Stimulated activated CD8-positive, alpha-beta memory T cell treated with anti-CD3 and anti-CD28 coated beads, Interleukin-12 subunit alpha, Interleukin-12 subunit beta, amount 100 ng/mL, for 4 hours (primary cell): ENCODE data around the gene SERINC5.
"Not testable (repeated sequence)": the region's sequence is repeated elsewhere in the genome, so short reads cannot be mapped to it uniquely, and the experiment has no call there.

Experiments
- DNase-seq: peaks from one replicate; pipeline ENCODE4 v3.0.0-alpha.2; 2020; ENCODE audit warnings: low read depth

SERINC5 gene

DNA sequence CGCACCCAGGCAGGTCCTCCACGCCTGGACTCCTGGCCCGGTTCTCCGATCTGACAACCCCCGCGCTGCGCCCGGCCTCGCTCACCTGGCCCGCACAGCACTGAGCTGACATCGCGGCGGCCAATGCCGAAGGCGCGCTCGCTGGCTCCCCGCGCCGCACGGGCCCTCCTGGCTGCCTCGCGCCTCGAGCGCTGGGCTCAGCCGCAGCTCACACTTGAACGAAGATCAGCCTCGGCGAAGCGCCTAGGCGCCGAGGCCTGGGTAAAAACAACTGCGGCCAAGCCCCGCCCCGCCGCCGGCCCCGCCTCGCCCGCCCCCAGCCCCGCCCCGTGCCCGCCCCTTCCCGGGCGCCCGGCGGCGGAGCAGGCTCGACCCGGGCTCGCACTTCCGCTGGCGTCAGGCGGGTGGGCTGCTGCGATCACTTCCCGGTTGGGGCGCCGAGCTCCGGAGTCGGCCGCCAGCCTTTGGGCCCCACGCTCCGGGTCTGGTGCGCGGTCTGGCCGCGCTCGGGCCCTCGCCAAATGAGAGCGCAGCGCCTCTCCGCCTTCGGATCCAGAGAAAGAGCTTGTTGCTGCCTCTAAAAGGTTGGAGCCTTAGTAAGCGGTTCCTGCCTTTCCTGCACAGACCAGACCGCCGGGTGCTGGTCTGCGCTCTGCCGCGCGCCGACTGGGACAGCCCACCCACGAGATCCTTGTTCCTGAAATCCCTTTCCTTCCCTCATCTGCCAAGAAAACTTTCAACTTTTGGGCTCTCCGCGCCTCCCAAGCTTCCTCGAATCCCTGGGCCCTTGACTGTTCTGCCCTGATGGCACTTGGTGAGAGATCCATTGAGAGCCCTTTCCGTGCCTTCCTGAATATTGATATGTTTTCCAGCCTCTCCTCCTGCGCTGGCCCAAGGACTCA, at the start of gene SERINC5:
TSS of gene SERINC5 (minus strand) at position 238 of the 902 bp plus-strand sequence. CDS start at position 112, 126 bp downstream.
- peak; percentile 78 for DNase-seq

DNA sequence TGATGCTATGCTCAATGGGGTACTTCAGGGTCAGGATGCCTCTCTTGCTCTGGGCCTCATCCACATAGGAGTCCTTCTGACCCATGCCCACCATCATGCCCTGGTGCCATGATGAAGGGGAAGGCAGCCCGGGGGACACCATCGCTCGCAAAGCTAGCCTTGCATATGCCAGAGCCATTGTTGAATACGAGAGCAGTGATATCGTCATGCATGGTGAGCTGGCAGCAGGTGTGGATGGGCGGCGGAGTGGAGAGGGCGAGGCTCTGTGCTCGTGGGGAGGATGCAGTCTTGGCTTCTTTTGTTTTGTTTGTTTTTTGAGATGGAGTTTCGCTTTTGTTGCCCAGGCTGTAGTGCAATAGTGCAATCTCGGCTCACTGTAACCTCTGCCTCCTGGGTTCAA, 46.8 kb upstream of the SERINC5 start:
- no peak for DNase-seq

DNA sequence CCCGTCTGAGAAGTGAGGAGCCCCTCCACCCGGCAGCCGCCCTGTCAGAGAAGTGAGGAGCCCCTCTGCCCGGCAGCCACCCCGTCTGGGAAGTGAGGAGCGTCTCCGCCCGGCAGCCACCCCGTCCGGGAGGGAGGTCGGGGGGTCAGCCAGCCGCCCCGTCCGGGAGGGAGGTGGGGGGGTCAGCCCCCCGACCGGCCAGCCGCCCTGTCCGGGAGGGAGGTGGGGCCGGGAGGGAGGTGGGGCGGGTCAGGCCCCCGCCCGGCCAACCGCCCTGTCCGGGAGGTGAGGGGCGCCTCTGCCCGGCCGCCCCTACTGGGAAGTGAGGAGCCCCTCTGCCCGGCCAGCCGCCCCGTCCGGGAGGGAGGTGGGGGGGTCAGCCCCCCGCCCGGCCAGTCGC, 45.5 kb upstream of the SERINC5 start:
- not testable (repeated sequence) for DNase-seq

DNA sequence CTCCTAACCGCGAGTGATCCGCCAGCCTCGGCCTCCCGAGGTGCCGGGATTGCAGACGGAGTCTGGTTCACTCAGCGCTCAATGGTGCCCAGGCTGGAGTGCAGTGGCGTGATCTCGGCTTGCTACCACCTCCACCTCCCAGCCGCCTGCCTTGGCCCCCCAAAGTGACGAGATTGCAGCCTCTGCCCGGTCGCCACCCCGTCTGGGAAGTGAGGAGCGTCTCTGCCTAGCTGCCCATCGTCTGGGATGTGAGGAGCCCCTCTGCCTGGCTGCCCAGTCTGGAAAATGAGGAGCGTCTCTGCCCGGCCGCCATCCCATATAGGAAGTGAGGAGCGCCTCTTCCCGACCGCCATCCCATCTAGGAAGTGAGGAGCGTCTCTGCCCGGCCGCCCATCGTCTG, 44.9 kb upstream of the SERINC5 start:
- DNase-seq: not testable (repeated sequence)

DNA sequence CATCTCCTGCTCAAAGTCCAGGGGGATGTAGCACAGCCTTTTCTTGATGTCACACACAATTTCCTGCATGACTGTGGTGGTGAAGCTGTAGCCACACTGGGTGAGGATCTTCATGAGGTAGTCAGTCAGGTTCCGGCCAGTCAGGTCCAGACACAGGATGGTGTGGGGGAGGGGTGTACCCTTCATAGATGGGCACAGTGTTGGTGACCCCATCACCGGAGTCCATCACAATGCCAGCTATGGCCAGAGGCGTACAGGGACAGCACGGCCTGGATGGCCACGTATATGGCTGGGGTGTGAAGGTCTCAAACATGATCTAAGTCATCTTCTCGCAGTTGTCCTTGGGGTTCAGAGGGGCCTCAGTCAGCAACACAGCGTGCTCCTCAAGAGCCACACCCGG, 44.3 kb upstream of the SERINC5 start:
- DNase-seq: no peak

DNA sequence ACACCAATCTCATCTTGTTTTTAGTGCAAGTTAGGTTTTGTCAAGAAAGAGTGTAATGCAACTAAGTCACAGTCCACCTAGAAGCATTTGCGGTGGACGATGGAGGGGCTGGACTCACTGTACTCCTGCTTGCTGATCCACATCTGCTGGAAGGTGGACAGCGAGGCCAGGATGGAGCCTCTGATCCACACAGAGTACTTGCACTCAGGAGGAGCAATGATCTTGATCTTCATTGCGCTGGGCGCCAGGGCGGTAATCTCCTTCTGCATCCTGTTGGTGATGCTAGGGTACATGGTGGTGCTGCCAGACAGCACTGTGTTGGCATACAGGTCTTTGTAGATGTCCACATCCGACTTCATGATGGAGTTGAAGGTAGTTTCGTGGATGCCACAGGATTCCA, 43.8 kb upstream of the SERINC5 start:
- no peak for DNase-seq

DNA sequence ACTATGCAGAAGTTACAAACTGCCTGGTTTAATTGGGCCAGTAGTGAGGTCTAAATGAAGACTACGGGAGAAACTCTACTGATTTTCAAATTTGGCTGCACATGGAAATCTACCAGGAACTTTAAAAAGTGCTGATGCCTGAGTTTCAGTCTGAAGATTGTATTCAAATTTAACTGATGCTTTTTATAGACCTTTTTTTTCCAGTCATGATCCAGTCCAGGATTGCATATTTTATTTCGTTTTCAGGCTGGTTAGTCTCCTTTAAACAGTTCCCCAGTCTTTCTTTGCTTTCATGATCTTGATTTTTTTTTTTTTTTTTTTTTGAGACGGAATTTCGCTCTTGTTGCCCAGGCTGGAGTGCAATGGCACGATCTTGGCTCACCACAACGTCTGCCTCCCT, 40.3 kb upstream of the SERINC5 start:
- no peak for DNase-seq

DNA sequence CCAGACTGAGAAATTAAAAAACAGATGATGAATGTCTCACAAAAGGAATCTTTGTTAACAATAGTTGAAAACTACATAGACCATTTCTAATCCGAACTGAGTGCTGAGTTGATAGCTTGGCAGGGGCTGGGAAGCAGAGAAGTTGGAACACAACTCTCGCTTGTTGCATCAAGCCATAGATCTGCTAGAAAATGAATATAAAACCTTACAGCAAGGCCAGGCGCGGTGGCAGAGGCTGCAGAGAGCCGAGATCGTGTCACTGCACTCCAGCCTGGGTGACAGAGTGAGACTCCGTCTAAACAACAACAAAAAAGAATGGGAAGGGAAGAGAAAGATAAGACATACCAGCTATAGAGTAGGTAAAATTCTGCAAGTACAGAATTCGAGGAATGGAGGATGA, 35.9 kb upstream of the SERINC5 start:
- DNase-seq: no peak

DNA sequence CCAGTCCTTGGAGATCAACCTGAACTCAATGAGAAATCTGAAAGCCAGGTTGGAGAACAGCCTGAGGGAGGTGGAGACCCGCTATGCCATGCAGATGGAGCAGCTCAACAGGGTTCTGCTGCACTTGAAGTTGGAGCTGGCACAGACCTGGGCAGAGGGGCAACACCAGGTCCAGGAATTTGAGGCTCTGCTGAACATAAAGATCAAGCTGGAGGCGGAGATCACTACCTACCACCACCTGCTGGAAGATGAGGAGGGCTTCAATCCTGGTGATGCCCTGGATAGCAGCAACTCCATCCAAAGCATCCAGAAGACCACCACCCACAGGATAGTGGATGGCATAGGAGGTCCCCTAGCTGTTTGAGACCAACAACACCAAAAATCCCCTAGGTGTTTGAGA, 33.5 kb upstream of the SERINC5 start:
- no peak for DNase-seq

DNA sequence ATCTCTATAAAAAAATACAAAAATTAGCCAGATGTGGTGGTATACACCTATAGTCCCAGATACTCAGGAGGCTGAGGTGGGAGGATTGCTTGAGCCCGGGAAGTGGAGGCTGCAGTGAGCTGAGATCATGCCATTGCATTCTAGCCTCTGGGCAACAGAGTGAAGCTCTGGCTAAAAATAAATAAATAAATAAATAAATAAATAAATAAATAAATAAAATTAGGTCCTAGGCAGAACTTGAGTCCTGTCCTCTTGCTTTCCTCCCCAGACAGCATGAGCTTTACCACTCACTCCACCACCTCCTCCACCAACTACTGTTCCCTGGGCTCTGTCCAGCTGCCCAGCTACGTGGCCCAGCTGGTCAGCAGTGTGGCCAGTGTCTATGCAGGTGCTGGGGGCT, 32.3 kb upstream of the SERINC5 start:
- no peak for DNase-seq

DNA sequence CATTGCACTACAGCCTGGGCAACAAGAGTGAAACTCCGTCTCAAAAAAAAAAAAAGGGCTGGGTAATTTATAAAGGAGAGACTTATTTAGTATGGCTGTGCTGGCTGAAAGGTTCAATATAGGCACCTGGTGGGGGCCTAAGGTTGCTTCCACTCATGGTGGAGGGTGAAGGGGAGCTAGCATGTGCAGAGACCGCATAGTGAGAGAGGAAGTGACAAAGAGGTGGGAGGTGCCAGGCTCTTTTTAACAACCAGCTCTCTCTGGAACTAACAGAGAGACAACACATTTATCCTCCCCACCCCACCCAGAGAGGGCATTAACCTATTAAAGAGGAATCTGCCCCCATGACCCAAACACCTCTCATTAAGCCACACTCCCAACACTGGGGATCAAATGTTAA, 28.9 kb upstream of the SERINC5 start:
- DNase-seq: no peak

DNA sequence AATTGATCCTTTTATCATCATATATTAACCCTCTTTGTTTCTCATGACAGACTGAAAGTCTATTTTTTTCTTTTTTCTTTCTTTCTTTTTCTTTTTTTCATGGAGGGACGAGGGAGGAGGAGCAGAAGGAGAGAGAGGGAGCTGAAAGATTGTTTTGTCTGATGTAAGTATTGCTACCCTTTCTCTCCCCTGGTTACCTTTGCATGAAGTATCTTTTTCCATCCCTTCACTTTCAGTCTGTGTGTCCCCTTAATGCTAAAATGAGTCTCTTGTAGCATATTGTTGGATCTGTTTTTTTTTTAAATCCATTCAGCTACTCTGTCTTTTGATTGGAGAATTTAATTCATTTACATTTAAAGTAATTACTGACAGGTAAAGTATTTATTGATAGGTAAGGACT, 27.5 kb upstream of the SERINC5 start:
- no peak for DNase-seq

DNA sequence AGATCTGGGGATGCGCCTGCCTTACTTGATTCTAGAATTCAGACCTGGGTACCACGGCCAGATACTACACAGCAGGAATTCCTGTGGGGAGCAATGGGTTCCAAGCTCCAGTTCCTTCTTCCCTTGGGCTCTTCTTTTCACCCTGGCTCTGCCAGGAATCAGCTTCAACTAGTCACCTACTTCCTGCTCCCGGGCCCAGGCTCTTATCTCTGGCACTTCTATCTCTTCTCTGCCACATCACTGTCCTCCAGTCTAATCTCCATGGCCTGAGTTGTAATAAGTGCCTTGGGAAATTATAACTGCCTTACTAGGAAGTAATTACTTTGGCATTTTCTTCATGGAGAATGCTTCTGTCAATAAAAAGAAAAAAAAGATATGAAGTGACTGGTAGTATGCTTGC, 26.2 kb upstream of the SERINC5 start:
- DNase-seq: no peak

DNA sequence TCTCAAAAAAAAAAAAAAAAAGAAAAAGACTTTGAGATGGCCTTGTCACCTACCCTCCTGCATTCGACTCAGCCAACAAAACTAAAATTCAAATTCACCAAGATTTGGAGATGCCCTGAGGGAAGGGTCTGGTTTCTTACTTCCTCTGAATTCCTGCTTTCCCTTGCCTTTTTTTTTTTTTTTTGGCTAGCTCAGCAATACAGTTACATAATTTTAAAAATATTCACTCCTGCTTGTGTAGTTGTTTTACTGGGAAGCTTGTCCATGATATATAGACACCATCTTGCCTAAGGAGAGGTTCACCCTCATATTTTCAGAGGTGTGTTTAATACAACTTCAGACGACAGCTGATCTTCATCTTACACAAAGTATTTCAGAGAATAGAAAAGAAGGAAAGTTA, 21.3 kb upstream of the SERINC5 start:
- DNase-seq: no peak

DNA sequence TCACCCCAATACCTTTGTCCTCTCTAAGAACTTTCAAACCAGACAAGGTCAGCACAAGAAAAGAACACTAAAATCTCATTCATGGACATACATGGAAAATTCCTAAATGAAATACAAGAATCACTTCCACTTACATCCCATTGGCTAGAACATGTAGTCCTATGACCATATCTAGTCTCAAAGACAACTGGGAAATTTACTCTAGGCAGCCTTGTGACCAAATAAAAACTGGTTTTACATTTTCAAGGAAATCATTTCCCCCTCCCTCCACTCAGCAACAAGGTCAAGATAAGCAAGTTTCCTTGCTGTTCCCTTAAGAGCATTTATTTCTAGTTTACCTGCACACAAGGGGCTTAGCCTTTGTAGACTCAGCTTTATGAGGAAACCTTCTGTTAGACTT, 20.3 kb upstream of the SERINC5 start:
- DNase-seq: no peak

DNA sequence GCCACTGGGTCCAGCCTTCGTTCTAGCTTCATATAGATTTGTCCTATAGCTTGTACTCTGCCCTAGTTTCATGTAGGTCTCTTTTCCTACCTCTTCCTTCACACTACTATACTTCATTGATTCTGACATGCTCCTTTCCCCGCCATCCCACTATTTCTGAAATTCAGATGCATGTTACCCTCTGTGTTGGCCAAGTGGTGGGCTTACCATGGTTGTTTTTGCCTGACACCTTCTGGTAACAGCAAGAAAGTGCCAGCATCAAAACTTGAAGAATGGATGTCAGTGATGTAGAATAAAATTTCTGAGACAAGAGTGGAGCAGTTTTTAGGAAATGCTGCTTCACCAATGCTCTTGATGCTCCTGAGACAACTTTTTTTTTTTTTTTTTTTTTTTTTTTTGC, 19.5 kb upstream of the SERINC5 start:
- no peak for DNase-seq

DNA sequence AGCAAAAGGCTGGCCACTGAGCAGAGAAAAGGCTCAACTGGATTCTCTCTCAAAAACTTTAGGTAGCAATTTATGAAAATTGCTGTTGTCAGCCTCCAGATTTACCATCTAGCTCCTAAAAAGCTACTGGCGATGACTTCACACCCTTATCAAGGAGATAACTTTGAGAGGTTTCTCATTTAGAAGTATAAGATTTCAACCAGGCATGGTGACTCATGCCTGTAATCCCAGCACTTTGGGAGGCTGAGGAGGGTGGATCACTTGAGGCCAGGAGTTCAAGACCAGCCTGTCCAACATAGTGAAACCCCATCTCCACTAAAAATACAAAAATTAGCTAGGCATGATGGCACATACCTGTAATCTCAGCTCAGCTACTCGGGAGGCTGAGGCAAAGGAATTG, 14.7 kb upstream of the SERINC5 start:
- not testable (repeated sequence) for DNase-seq

DNA sequence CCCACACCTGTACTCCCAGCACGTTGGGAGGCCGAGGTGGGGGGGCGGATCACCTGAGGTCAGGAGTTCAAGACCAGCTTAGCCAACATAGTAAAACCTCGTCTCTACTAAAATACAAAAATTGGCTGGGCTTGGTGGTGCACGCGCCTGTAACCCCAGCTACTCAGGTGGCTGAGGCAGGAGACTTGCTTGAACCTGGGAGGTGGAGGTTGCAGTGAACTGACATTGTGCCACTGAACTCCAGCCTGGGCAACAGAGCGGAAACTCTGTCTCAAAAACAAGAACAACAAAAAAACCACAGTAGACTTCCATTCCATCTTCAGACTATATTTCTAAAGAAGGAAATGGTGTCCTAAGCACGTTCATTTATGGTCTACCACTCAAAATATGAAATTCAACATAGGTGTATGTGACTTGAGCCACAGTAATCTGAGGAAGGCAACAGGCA, 14.2 kb upstream of the SERINC5 start:
- no peak for DNase-seq

DNA sequence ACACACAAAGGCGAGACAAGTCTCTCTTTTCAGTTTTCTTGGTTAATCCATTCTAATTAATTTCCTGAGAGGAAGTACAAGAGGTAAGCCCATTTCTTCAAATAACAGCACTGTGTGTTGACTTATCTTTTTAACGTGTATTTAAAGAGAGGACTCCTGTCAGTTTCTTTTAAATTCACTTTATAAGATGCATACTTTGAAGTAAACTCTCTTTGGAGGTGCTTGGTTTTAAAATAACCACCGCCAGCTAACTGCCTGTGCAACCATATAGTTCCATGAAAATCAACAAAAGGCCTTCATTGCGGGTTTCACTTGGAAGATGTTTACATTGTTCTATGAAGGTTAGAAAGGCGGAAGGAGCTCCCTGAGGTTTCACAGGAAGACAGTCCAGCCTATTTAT, 13.1 kb upstream of the SERINC5 start:
- no peak for DNase-seq

DNA sequence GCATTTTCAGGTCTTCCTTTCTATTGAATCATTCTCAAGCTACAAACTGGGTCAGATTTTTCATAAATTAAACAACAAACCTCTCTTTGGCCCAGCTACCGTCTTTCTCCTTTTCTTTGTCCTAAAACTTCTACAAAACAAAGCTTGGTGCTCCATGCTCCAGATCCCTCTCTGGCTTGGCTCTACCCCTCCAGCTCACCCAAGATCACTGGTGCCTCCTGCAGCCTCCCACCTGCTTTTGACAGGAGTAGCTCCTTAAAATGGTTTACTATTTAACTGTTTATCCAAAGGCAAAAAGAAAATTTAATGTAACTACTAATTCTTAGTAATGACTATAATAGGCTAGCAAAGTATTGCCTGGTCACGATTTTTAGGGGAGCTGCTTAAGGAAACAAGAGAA, 10.7 kb upstream of the SERINC5 start:
- no peak for DNase-seq

DNA sequence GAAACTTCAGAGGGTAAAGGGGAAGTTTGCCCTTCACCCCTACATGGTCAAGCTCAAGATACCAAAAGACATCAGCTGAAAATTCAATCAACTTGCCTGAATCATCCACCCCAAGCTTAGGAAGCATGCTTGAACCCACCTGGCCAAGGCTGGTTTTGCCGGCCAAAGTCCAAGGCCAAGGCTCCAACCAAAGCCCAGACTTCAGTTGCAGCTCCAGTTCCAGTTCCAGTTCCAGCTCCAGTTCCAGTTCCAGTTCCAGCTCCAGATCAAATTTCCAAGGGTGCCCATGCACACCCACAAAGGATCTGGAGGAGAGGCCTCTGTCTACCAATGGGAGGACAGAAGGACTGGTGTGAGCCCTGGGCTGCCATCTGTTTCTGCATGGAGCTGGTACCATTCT, 4.6 kb upstream of the SERINC5 start:
- DNase-seq: no peak

DNA sequence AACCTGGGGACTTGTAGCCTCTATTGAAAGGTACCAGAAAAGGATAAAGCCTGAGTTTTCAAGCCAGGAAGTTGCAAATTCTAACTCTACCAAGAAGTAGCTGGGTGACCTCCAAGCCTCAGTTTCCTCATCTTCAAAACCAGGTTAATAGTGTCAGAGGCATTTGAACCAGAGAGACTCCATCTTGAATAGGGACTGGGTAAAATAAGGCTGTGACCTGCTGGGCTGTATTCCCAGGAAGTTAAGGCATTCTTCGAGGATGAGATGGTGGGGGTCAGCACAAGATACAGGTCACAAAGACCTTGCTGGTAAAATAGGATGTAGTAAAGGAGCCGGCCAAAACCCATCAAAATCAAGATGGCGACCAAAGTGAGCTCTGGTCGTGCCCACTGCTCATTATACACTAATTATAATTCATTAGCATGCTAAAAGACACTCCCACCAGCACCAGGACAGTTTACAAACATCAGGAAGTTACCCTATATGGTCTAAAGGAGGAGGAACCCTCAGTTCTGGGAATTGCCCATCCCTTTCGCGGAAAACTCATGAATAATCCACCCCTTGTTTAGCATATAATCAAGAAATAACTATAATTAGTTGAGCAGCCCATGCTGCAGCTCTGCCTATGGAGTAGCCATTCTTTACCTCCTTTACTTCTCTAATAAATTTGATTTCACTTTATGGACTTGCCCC, 3.8 kb upstream of the SERINC5 start:
- no peak for DNase-seq

DNA sequence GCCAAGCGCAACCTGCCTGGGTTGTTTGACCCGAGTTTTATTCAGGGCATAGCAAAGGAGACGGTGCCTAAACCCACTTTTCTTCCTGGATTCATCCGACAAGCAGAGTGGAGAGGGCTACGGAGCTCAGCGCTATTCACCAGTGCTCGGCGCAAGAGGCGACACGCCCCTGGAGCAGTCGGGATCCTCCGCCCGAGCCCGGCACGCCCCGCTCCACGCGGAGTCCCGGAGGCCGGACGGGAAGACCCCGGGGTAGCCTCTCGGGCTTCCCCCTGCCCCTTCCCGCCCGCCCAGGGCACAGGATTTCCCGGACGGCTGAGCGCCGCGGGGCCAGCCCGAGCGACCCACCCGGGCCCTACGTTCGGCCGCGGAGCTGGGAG, 427 bp downstream of the SERINC5 start:
- DNase-seq: no peak
